Kidney (tissue), 14 donors: ENCODE data around the gene GPR17. TPM values are rescaled to one million over a fixed set of nuclear protein-coding genes. Genes with fewer than 3 reads are reported as not detected.
A peak's percentile ranks its signal among the peaks of the same experiment; 100 is the strongest.

ENCODE experiments used
- DNase-seq, 5 donors: peaks; one replicate each; pipeline ENCODE4 v3.0.0-alpha.2; 2013 to 2020
- FAIRE-seq: peaks from 2 replicates; lab custom pipeline; 2012; peaks lifted over from hg19 to GRCh38; lab: Jason Lieb, UNC
- H3K27ac ChIP-seq, 2 donors: one replicate each; pipeline ENCODE4 v1.7.0; 2013; ENCODE audit warnings: low read depth in 2 of 2, low read length in 2 of 2, inconsistent platforms in 1 of 2
- H3K27me3 ChIP-seq: one replicate; pipeline ENCODE4 v1.7.1; 2013; ENCODE audit warnings: low read length, inconsistent platforms; ENCODE audit not compliant: control insufficient read depth, insufficient read depth
- H3K36me3 ChIP-seq, 3 donors: one replicate each; pipeline versions ENCODE4 v1.7.0 to v1.7.1; 2013; ENCODE audit warnings: low read length in 3 of 3, control low read depth in 1 of 3, inconsistent platforms in 1 of 3; ENCODE audit not compliant: insufficient read depth in 3 of 3, control insufficient read depth in 2 of 3
- H3K4me1 ChIP-seq, 3 donors: one replicate each; pipeline versions ENCODE4 v1.7.0 to v1.7.1; 2013; ENCODE audit warnings: low read length in 3 of 3, inconsistent platforms in 1 of 3, low read depth in 1 of 3; ENCODE audit not compliant: control insufficient read depth in 2 of 3, insufficient read depth in 2 of 3
- H3K4me3 ChIP-seq, 3 donors: one replicate each; pipeline versions ENCODE4 v1.7.0 to v1.8.1; 2013; ENCODE audit warnings: low read length in 3 of 3, control low read depth in 1 of 3, inconsistent platforms in 1 of 3
- H3K9ac ChIP-seq, 3 donors: one replicate each; pipeline versions ENCODE4 v1.7.0 to v1.7.1; 2013; ENCODE audit warnings: low read length in 3 of 3, control low read depth in 1 of 3, inconsistent platforms in 1 of 3
- H3K9me3 ChIP-seq, 3 donors: one replicate each; pipeline versions ENCODE4 v1.7.0 to v1.7.1; 2013; ENCODE audit warnings: low read length in 3 of 3, control low read depth in 1 of 3, inconsistent platforms in 1 of 3; ENCODE audit not compliant: control insufficient read depth in 2 of 3, insufficient read depth in 1 of 3
- intact Hi-C: fragments of 100-400 bp; cut with DNase I; formaldehyde crosslinking; loops from one replicate; pipeline ENCODE4 v1.11.1; 2022
- polyA plus RNA-seq: library from polyadenylated mRNA; stranded (reverse); fragments of 350-450 nt; fragmentation: Illumina TruSeq; extraction: RNeasy Lipid Tissue Mini Kit (QIAGEN cat#74804); gene quantifications from one replicate; pipeline ENCODE4 v1.2.3, GENCODE V29; 2014; ENCODE audit warnings: low read depth, low replicate concordance; ENCODE audit not compliant: insufficient read depth
- total RNA-seq: library from RNA; stranded (reverse); fragmentation: NEBNext Ultra II Directional; extraction: Animal tissue kit (Norgen Biotek cat#: 25700); gene quantifications from one replicate; pipeline ENCODE4 v1.2.1, GENCODE V29; 2021
- TF ChIP-seq, protein P1 (sequence below): IDR thresholded peaks from 3 replicates; pipeline ENCODE4 v1.5.1; 2012; ENCODE audit warnings: mild to moderate bottlenecking, moderate library complexity, borderline replicate concordance; ENCODE audit not compliant: insufficient read depth; ENCODE audit errors: extremely low read depth
- donor health status: control.
- donor health status: control.
- donor health status: control.
- donor health status: control.
- donor health status: control.
- donor health status: DM: yes; HTN: yes; CAD: no.
- donor health status: Normal renal cell carcinoma (clear cell type).

Gene GPR17
- total and polyA plus RNA-seq, 2 donors from 2014 or later: 0.39 to 0.50 TPM

DNA sequence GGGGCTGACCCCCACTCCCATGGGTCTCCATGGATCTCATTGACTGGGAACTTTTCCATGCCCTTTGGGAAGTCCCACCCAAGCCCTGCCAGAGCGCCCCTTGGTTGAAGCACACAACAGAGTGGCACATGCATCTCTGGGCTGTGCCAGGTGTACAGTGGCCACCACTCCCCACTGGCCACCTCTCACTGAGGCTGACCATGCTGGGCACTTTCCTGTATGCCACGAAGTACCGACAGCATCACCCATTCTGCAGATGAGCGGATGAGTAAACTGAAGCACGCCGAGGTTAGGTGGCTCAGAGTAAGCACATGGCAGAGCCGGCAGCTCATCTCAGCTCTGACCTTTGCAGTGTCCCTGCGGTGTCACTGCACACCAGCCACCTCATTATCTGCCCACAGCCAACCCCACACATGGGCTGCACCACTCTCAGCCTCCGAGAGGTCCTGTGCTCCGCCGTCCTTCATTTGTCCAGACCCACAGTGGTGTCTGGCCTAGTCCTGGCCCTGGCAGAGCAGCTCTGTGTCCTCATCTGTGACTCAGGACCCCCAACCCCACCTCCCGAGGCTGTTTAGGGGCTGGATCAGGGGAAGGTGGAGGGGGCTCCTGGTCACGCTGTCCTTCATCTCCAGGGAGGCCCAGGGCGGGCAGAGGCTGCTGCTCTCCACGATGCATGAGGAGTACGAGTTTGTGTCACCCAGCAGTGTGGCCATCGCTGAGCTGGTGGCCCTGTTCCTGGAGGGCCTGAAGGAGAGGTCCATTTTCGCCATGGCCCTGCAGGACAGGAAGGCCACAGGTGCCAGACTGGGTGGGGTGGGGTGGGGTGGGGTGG is 18.0 kb upstream of the GPR17 start:
- no peak overlapping the region for H3K4me3 ChIP-seq
- no peak overlapping the region for H3K9ac ChIP-seq
- H3K4me1 ChIP-seq: no peaks in the 10 kb centered on the region
- no peaks in the 10 kb centered on the region for H3K9me3 ChIP-seq
- peak in 1 of 5 donors; percentile 70 for DNase-seq
- intact Hi-C loops: no loop called here
- no peaks in the 10 kb centered on the region for H3K27me3 ChIP-seq
- H3K27ac ChIP-seq: no peak overlapping the region
- no peaks in the 10 kb centered on the region for H3K36me3 ChIP-seq
- FAIRE-seq: no peak
- TF ChIP-seq, protein P1, sequence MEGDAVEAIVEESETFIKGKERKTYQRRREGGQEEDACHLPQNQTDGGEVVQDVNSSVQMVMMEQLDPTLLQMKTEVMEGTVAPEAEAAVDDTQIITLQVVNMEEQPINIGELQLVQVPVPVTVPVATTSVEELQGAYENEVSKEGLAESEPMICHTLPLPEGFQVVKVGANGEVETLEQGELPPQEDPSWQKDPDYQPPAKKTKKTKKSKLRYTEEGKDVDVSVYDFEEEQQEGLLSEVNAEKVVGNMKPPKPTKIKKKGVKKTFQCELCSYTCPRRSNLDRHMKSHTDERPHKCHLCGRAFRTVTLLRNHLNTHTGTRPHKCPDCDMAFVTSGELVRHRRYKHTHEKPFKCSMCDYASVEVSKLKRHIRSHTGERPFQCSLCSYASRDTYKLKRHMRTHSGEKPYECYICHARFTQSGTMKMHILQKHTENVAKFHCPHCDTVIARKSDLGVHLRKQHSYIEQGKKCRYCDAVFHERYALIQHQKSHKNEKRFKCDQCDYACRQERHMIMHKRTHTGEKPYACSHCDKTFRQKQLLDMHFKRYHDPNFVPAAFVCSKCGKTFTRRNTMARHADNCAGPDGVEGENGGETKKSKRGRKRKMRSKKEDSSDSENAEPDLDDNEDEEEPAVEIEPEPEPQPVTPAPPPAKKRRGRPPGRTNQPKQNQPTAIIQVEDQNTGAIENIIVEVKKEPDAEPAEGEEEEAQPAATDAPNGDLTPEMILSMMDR: no peak

DNA sequence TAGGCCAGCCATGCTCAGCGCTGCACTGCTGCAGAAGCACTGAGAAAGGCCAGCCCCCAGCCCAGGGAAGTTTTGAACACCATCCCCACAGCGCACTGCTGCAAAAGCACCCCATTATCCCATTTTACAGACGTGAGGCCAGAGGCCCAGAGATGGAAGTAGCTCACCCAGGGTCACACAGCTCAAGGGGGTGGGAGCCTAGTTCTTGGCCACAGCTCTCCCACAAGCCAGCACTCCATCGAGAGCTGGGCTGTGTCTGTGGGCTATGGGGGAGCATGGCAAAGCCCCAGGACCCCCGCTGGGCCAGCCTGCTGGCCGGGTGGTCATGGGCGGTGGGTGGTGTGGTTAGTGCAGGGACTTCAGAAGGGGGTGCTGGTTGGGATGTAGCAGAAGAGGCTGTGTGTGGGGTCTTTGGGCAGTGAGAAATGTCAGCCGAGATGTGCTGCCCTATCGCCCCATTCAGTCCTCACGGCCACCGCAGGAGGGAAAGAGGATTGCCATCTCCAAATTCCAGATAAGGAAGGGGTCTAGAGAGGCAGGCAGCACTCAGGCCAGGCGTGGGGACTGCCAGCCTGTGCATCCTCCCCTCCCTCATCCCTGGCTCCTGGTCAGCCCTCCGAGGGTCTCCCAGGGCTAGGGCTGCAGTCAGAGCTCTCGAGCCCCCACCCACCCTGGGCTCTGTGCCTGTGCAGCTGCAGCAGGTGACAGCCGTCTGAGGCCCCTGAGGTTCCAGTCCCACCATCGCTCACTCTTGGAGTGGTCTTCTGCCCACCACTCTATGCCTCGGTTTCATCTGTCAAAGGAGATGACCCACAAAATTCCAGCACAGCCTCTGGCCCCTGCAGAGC is 17.0 kb upstream of the GPR17 start:
- TF ChIP-seq, protein P1: no peak
- Histone ChIP-seq H3K27me3 (no peaks in the 10 kb centered on the region), H3K9ac (no peak overlapping the region), H3K36me3 (no peaks in the 10 kb centered on the region), H3K9me3 (no peaks in the 10 kb centered on the region), H3K4me3 (no peak overlapping the region), H3K4me1 (peaks cover 0 to 2% (median 0%) of the 10 kb centered on the region in 3 donors), H3K27ac (no peak overlapping the region)
- FAIRE-seq: no peak
- intact Hi-C loops: no loop called here
- DNase-seq: peak in 1 of 5 donors; percentile 37

DNA sequence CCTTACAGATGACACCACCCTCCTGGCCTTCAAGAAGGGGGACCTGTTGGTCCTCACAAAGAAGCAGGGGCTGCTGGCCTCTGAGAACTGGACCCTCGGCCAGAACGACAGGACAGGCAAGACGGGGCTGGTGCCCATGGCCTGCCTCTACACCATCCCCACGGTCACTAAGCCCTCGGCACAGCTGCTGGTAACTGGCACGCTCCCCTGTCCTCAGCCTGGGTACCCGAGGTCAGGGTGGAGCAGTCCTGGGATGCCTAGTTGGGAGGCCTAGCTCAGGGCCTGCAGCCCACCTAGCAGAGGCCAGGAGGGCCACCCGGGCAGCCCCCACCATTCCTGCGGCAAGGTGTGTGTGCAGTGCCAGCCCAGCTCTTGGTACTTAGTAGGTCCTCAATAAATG is 16.3 kb upstream of the GPR17 start:
- intact Hi-C loops: no loop called here
- FAIRE-seq: no peak
- Histone ChIP-seq H3K4me1 (peaks cover 0 to 2% (median 0%) of the 10 kb centered on the region in 3 donors), H3K36me3 (no peaks in the 10 kb centered on the region), H3K27me3 (no peaks in the 10 kb centered on the region), H3K9ac (no peak overlapping the region), H3K4me3 (no peak overlapping the region), H3K27ac (no peak overlapping the region), H3K9me3 (no peaks in the 10 kb centered on the region)
- no peak for DNase-seq
- TF ChIP-seq, protein P1: no peak
